ENCODE measurements around the gene FHOD3.

Gene FHOD3

DNA sequence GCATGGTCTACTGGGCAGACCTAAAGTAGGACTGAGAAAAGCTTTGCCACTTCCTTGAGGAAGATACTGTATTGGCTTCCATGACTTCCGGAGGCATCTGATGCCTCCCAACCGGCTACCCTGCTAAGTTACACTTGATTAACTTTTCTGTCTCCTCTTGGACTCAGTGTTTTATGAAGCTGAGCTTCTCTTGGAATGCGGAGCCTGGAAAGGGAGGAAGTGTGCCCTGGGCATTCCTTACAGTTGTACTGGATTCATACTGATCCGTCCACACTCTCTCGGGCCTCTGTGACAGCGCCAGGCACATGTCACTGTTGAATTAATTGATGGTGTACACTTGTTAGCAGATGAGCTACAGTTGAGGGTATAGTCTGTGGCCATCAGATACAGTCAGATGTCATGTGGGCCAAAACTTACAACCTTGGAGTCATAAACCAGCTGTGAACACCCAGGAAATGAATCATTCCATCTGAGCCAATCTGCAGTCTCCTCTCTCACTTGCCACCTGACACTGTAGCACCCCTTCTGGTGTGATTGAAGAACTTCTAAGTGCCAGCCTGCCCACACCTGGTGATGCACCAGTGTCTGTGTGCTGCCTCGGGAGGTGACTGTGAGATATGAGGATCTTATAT, 122.5 kb downstream of the FHOD3 start:
- no peak for DNase-seq (ENCODE audit: low spot score)
- Histone ChIP-seq H3K27ac (peak overlapping the region; percentile 56 to 69), H3K4me3 (no peak overlapping the region)
- TF ChIP-seq CTCF (IDR thresholded peaks at IDR 0.05): no peak

DNA sequence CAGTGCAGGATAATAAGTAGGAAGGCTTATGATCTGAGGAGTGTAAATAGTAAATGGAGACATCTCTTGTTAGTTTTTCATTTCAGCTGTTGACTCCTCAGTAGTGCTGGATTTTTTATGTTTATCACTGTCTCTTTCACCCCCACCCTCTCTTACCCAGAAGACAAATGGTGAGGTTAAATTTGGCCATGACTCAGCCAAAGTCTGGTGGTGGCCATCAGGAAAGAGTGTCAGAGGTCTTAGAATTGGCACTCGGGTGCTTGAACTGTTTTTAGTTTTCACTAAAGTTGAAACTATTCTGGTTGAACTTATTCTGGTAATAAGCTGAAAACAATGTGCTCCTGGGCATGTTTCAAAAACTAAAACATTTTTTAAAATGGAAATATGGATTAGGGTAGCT, 123.3 kb downstream of the FHOD3 start:
- no peak for TF ChIP-seq CTCF (IDR thresholded peaks at IDR 0.05)
- H3K27ac ChIP-seq: peak overlapping the region; percentile 56 to 69

GRCh38 chr18:36424741-36425142, 127.2 kb downstream of the FHOD3 start:
- DNase-seq (ENCODE audit: low spot score): no peak
- Histone ChIP-seq H3K4me3 (no peak overlapping the region), H3K27ac (no peak overlapping the region)
- no peak for TF ChIP-seq CTCF (IDR thresholded peaks at IDR 0.05)

More for the DNA sequence above, 123.3 kb downstream of the FHOD3 start:
- no peak overlapping the region for H3K4me3 ChIP-seq
- no peak for DNase-seq (ENCODE audit: low spot score)

DNA sequence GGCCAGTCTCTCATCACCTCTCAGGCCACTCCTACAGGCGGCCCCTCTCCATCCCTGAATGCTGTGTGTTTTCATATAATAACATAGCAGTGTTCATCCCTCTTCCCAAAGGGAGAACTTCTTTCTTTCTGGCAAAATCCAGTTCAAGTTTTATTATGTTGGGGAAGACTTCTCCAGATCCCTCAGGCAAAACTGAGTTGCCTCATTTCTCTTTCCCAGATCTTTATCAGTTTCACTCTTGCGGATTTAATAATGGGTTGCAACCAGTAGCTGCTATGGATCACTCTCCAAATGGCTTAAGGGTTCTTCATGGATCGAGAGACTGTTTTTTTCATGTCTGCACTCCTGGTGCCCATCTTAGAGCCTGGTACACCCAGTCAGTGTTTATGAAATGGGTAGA, 129.9 kb downstream of the FHOD3 start:
- DNase-seq (ENCODE audit: low spot score): no peak
- H3K27ac ChIP-seq: no peak overlapping the region
- TF ChIP-seq CTCF (IDR thresholded peaks at IDR 0.05): no peak
- H3K4me3 ChIP-seq: no peak overlapping the region

DNA sequence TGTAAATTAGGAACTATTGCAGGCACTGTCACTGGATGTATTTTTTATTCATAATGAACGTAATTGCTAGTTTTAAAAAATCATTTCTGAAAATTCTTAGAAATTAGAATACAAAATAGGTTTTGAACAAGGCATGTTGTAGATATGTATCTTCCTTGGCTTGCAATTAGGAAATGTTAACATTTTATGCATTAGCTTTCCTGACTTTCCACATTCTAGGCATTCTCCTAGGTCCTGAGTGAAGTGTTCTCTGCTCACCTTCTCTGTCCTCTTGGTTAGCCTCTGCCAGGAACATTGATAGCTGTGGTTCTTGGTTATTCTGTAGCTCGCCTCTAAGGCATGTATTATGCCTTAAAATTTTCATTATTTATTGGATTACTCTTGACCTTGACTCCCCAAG, 130.3 kb downstream of the FHOD3 start:
- no peak for TF ChIP-seq CTCF (IDR thresholded peaks at IDR 0.05)
- DNase-seq (ENCODE audit: low spot score): no peak
- Histone ChIP-seq H3K27ac (no peak overlapping the region), H3K4me3 (no peak overlapping the region)

- DNase-seq (ENCODE audit: low spot score): no peak
- no peak overlapping the region for H3K4me3 ChIP-seq
- no peak overlapping the region for H3K27ac ChIP-seq
- no peak for TF ChIP-seq CTCF (IDR thresholded peaks at IDR 0.05)
These were observed 131.0 kb downstream of the FHOD3 start for GRCh38 chr18:36428431-36429029.

DNA sequence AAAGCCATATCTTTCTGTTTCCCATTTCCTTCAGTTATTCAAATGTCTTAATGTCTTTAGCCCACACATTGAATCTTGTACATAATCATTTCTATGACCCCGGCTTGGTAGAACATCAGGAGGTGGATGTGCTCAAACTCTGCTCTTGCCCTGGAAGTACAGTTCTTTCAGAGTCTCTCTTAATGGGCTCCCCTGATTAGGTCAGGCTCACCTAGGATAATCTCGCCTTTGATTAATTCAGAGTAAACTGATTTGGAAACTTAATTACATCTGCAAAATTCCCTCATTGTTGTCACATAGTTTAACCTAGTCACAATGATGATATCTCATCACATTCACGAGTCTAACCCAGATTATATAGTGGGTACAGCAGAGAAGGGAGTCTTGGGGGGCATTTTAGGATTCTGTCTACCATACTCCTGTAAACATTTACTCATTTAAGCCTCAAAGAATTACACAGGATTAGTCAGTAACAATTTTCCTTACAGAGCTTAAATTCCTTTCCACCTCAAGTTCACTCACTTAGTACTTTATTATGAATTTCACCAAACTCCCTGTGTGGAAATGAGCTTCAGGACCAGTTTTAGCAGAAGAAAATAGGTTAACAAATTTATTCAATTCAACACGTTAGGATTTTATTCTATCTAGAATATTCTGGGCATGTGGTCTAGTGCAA, 135.5 kb downstream of the FHOD3 start:
- Histone ChIP-seq H3K4me3 (no peak overlapping the region), H3K27ac (no peak overlapping the region)
- DNase-seq (ENCODE audit: low spot score): no peak
- no peak for TF ChIP-seq CTCF (IDR thresholded peaks at IDR 0.05)

Data from coronary artery (tissue), 2 donors.